Gastrocnemius medialis (tissue), 4 donors: Measurements from ENCODE around the gene CREB1.

ENCODE experiments used
- CTCF ChIP-seq, 5 experiments: fragments of 450-650 bp in 3 of 5; fragments of 200-600 bp in 2 of 5; sonication (generic) in 2 of 5; IDR thresholded peaks in 4 of 5; conservative IDR thresholded peaks in 1 of 5; 1 replicate in 4 of 5; 2 replicates in 1 of 5; pipeline ENCODE4 v1.5.1; 2016 to 2019; ENCODE audit warnings: antibody characterized with exemption in 5 of 5, mild to moderate bottlenecking in 3 of 5, moderate library complexity in 3 of 5
- POLR2A ChIP-seq, 2 donors: fragments of 450-650 bp; IDR thresholded peaks; one replicate each; pipeline ENCODE4 v1.6.1; 2017; ENCODE audit warnings: antibody characterized with exemption in 2 of 2, mild to moderate bottlenecking in 2 of 2, moderate library complexity in 2 of 2

- no peak for TF ChIP-seq CTCF (IDR thresholded peaks at IDR 0.05 in 4 of 5, conservative IDR thresholded peaks at IDR 0.05 in 1 of 5)
- no peak for TF ChIP-seq POLR2A (IDR thresholded peaks at IDR 0.05)
These were observed 25.1 kb upstream of the CREB1 start for GRCh38 chr2:207504513-207505170.
